HepG2 (cell line): ENCODE measurements around the gene RSPRY1. TPM values are rescaled to one million over a fixed set of nuclear protein-coding genes. Genes with fewer than 3 reads are reported as not detected.

Experiments used
- ATAC-seq: fragments of 200-7000 bp; cut with Tn5 transposase; 3 replicates; pipeline ENCODE4 v1.9.1; 2020; ENCODE audit warnings: mild to moderate bottlenecking, moderate library complexity
- BruUV-seq: library from RNA; stranded (reverse); fragments of 400-500 nt; replicated peaks from 2 replicates; lab custom pipeline; 2021; lab: Mats Ljungman, UMichigan
- CTCF ChIA-PET: fragments of 300-600 bp; formaldehyde crosslinking; extraction: SDS; loops from one replicate; lab custom pipeline; 2021; ENCODE audit warnings: low total read pairs, inconsistent platforms, low intra/inter-chr PET ratio; lab: Yijun Ruan, JAX
- POLR2A ChIA-PET: fragments of 350-600 bp; sonication (Branson Sonifier 250); formaldehyde crosslinking; loops from one replicate; lab custom pipeline; 2020; ENCODE audit warnings: antibody characterized with exemption, inconsistent platforms; lab: Yijun Ruan, JAX
- DNase-seq: peaks from one replicate; pipeline ENCODE4 v3.0.0-alpha.2; 2015; ENCODE audit warnings: low spot score
- FAIRE-seq: peaks from 3 replicates; lab custom pipeline; 2011; peaks lifted over from hg19 to GRCh38; lab: Jason Lieb, UNC
- H2AFZ ChIP-seq: one replicate; pipeline ENCODE4 v1.6.1; 2011; ENCODE audit warnings: low read length, inconsistent platforms
- H3K27ac ChIP-seq: fragments of 300-600 bp; 3 replicates; pipeline ENCODE4 v1.8.0; 2011; ENCODE audit warnings: mixed run types, mild to moderate bottlenecking, mixed read lengths, low read length, inconsistent platforms; ENCODE audit not compliant: insufficient read depth; ENCODE audit errors: extremely low read length
- H3K27me3 ChIP-seq, 2 experiments: fragments of 200-600 bp in 1 of 2; 2 replicates in 1 of 2; 3 replicates in 1 of 2; pipeline versions ENCODE4 v1.6.0 to v1.8.0; 2011; ENCODE audit warnings: low read length in 2 of 2, mild to moderate bottlenecking in 2 of 2, moderate library complexity in 2 of 2, inconsistent platforms in 1 of 2; ENCODE audit not compliant: insufficient read depth in 2 of 2, control insufficient read depth in 1 of 2
- H3K36me3 ChIP-seq, 2 experiments: fragments of 200-600 bp in 1 of 2; replicated peaks in 1 of 2; 2 replicates in 1 of 2; 3 replicates in 1 of 2; pipeline versions ENCODE4 v1.5.1 to v1.8.0; 2011; ENCODE audit warnings: low read length in 2 of 2, inconsistent platforms in 1 of 2; ENCODE audit not compliant: insufficient read depth in 2 of 2, control insufficient read depth in 1 of 2
- H3K4me1 ChIP-seq: 2 replicates; pipeline ENCODE4 v1.5.1; 2012; ENCODE audit warnings: low read length, inconsistent platforms; ENCODE audit not compliant: insufficient read depth
- H3K4me2 ChIP-seq: 2 replicates; pipeline ENCODE4 v1.6.0; 2011; ENCODE audit warnings: low read depth, low read length, inconsistent platforms
- H3K4me3 ChIP-seq, 3 experiments: fragments of 200-600 bp in 1 of 3; sonication (generic), shearing (Covaris generic) in 1 of 3; replicated peaks in 1 of 3; 2 replicates each; pipeline ENCODE4 v1.5.1; 2011 to 2016; ENCODE audit warnings: low read length in 3 of 3, inconsistent platforms in 2 of 3, low read depth in 2 of 3, mild to moderate bottlenecking in 2 of 3, control low read depth in 1 of 3, mixed read lengths in 1 of 3; ENCODE audit not compliant: insufficient read depth in 1 of 3
- H3K79me2 ChIP-seq: one replicate; pipeline ENCODE4 v1.6.1; 2011; ENCODE audit warnings: low read length, inconsistent platforms; ENCODE audit not compliant: insufficient read depth
- H3K9ac ChIP-seq: 2 replicates; pipeline ENCODE4 v1.6.0; 2011; ENCODE audit warnings: mild to moderate bottlenecking, low read depth, low read length, inconsistent platforms; ENCODE audit not compliant: insufficient read depth
- H3K9me3 ChIP-seq: 2 replicates; pipeline ENCODE4 v1.5.1; 2012; ENCODE audit warnings: mild to moderate bottlenecking, low read length
- H4K20me1 ChIP-seq: 2 replicates; pipeline ENCODE4 v1.6.0; 2011; ENCODE audit warnings: inconsistent platforms, mild to moderate bottlenecking, low read length, moderate library complexity; ENCODE audit not compliant: insufficient read depth
- FOXP1 ChIP-seq, 2 experiments: fragments of 450-650 bp in 1 of 2; IDR thresholded peaks; 2 replicates each; pipeline ENCODE4 v1.6.1; 2017 to 2018; ENCODE audit warnings: antibody characterized with exemption in 1 of 2
- HDAC2 ChIP-seq: sonication (generic); formaldehyde crosslinking; IDR thresholded peaks from 2 replicates; pipeline ENCODE4 v1.4.0; 2020; ENCODE audit warnings: missing genetic modification reagents
- NFRKB ChIP-seq: fragments of 450-650 bp; IDR thresholded peaks from 2 replicates; pipeline ENCODE4 v1.6.1; 2017
- RXRB ChIP-seq: IDR thresholded peaks from 2 replicates; pipeline ENCODE4 v1.6.1; 2016; ENCODE audit warnings: borderline replicate concordance, missing genetic modification reagents, missing compliant biosample characterization
- ZFY ChIP-seq: sonication (generic); formaldehyde crosslinking; IDR thresholded peaks from 2 replicates; pipeline ENCODE4 v1.4.0; 2020; ENCODE audit warnings: missing genetic modification reagents
- ZNF143 ChIP-seq: sonication (generic); formaldehyde crosslinking; IDR thresholded peaks from 2 replicates; pipeline ENCODE4 v1.4.0; 2020; ENCODE audit warnings: missing genetic modification reagents
- ZNF558 ChIP-seq: sonication (generic); formaldehyde crosslinking; IDR thresholded peaks from 2 replicates; pipeline ENCODE4 v1.9.0; 2022; ENCODE audit warnings: mild to moderate bottlenecking, missing genetic modification reagents, borderline replicate concordance
- WGBS: methylation state at CpG from one replicate; pipeline ENCODE4 v1.1.6; 2017; ENCODE audit warnings: low lambda C conversion rate; 5-methylcytosine and 5-hydroxymethylcytosine counted together
- in situ Hi-C: cut with HindIII; loops from 2 replicates; pipeline ENCODE4 v1.10.0; 2017; ENCODE audit warnings: low pct_unique_long_range_greater_than_20kb; ENCODE audit not compliant: extremely low pct_ligation_motif_present
- intact Hi-C: fragments of 100-400 bp; cut with micrococcal nuclease; formaldehyde crosslinking; loops from one replicate; pipeline ENCODE4 v1.10.0; 2022; ENCODE audit not compliant: unreplicated experiment
- polyA plus RNA-seq, 8 experiments: library from polyadenylated mRNA; depleted of rRNA in 3 of 8; stranded (reverse) in 7 of 8; unstranded in 1 of 8; fragments of >200 nt; fragmentation: Illumina TruSeq in 4 of 8; extraction: Trizol in 4 of 8; gene quantifications; 2 replicates each; pipeline versions ENCODE4 v1.2.1 to v1.2.3, GENCODE V29; 2011 to 2016; ENCODE audit warnings: low read depth in 4 of 8, missing spikeins in 1 of 8, mixed read lengths in 1 of 8; ENCODE audit not compliant: insufficient read depth in 1 of 8
- total RNA-seq, 5 experiments: library from RNA; depleted of rRNA; stranded (reverse); fragments of >200 nt; fragmentation: Illumina TruSeq; extraction: Trizol; gene quantifications; 2 replicates each; pipeline ENCODE4 v1.2.3, GENCODE V29; 2016; ENCODE audit warnings: low read depth in 1 of 5
- TF ChIP-seq, protein P1 (sequence below), 2 experiments: sonication (generic) in 1 of 2; formaldehyde crosslinking in 1 of 2; IDR thresholded peaks; 2 replicates each; pipeline versions ENCODE4 v1.4.0 to v1.6.1; 2016 to 2020; ENCODE audit warnings: borderline replicate concordance in 1 of 2, low read depth in 1 of 2, mild to moderate bottlenecking in 1 of 2, missing genetic modification reagents in 1 of 2
- TF ChIP-seq, protein P2 (sequence below): sonication (generic); formaldehyde crosslinking; IDR thresholded peaks from 2 replicates; pipeline ENCODE4 v1.9.0; 2021; ENCODE audit warnings: missing genetic modification reagents, borderline replicate concordance

Gene RSPRY1
- total and polyA plus RNA-seq, 2 of the 13 experiments (the other 11 are each of a cell fraction or from before 2014, with no cell fraction given), result 53.4 to 61.0 TPM

DNA sequence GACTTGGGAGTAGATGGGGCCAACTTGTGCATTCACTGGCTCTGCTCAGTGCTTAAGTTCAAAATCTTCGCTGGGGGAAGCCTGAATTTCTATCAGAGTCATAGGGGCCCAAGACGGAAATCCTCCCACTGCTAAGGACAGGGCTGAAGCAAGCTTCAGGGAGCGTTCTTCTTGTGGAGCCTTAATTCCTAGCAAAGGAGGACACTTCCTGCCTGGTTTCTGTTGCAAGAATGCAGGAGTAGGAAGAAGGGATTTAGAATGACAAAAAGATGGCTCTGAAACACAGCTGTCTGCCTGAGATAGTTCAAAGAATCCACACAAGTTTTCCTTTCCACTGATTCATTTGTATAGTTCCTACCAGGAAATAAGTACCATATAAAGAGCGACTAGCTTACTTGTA, 26.7 kb upstream of the RSPRY1 start:
- in situ Hi-C loops, result no loop called here
- no peak for ATAC-seq
- Histone ChIP-seq H3K9ac (no peak overlapping the region), H3K36me3 (peaks cover 12 to 55% of the 10 kb centered on the region in 2 experiments), H3K27ac (no peak overlapping the region), H3K9me3 (no peaks in the 10 kb centered on the region), H2AFZ (no peak overlapping the region), H3K4me3 (no peak overlapping the region), H3K27me3 (no peaks in the 10 kb centered on the region), H4K20me1 (no peaks in the 10 kb centered on the region), H3K4me1 (peaks cover 19% of the 10 kb centered on the region), H3K4me2 (no peak overlapping the region), H3K79me2 (no peaks in the 10 kb centered on the region)
- ChIA-PET POLR2A (no interaction called here), CTCF (no interaction called here)
- no TSS peak for BruUV-seq
- WGBS, result 94% methylated on average over 4 of the region's 4 CpGs
- TF ChIP-seq, protein P1, sequence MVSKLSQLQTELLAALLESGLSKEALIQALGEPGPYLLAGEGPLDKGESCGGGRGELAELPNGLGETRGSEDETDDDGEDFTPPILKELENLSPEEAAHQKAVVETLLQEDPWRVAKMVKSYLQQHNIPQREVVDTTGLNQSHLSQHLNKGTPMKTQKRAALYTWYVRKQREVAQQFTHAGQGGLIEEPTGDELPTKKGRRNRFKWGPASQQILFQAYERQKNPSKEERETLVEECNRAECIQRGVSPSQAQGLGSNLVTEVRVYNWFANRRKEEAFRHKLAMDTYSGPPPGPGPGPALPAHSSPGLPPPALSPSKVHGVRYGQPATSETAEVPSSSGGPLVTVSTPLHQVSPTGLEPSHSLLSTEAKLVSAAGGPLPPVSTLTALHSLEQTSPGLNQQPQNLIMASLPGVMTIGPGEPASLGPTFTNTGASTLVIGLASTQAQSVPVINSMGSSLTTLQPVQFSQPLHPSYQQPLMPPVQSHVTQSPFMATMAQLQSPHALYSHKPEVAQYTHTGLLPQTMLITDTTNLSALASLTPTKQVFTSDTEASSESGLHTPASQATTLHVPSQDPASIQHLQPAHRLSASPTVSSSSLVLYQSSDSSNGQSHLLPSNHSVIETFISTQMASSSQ (IDR thresholded peaks at IDR 0.05; ENCODE audit: low read depth), result no peak
- TF ChIP-seq, protein P1 (CRISPR knock-in tag; IDR thresholded peaks at IDR 0.05; ENCODE audit: borderline replicate concordance), result no peak
- TF ChIP-seq, protein P2, sequence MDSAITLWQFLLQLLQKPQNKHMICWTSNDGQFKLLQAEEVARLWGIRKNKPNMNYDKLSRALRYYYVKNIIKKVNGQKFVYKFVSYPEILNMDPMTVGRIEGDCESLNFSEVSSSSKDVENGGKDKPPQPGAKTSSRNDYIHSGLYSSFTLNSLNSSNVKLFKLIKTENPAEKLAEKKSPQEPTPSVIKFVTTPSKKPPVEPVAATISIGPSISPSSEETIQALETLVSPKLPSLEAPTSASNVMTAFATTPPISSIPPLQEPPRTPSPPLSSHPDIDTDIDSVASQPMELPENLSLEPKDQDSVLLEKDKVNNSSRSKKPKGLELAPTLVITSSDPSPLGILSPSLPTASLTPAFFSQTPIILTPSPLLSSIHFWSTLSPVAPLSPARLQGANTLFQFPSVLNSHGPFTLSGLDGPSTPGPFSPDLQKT, result no peak
- TF ChIP-seq ZFY (CRISPR knock-in tag) (no peak), ZNF558 (no peak), NFRKB (no peak), FOXP1 (IDR thresholded peaks at IDR 0.05) (no peak), FOXP1 (CRISPR knock-in tag; IDR thresholded peaks at IDR 0.05) (no peak), RXRB (no peak), HDAC2 (no peak), ZNF143 (CRISPR knock-in tag) (no peak)
- no peak for DNase-seq
- no peak for FAIRE-seq
- intact Hi-C loops, result no loop called here
